Measurements from ENCODE around the gene VCY1B. TPM values are rescaled to one million over a fixed set of nuclear protein-coding genes. Genes with fewer than 3 reads are reported as not detected.
"Not testable (repeated sequence)": the region's sequence is repeated elsewhere in the genome, so short reads cannot be mapped to it uniquely, and the experiment has no call there.

Gene VCY1B
- not detected in 2 replicates for polyA plus RNA-seq (2014; cell fraction: cytosol; rRNA removed)
- not detected in 2 replicates for polyA plus RNA-seq (2014; cell fraction: nucleus; rRNA removed)

DNA sequence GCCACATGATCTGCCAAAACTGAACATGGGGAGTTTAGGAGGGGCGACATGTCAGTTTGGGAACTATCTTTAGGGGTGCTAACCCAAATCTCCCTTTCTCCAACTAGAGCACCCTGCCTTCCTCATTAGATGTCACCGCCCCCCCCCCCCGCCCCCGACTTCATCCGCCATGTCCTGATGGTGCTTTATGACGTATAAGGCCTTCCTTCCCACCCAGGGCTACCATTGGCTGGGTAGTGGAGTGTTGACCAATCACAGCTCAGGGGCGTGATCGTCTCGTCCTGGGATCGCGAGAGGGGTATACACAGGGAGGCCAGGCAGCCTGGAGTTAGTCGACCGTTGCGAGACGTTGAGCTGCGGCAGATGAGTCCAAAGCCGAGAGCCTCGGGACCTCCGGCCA lies at the start of gene VCY1B:
TSS of gene VCY1B (plus strand) at position 301 of the 400 bp plus-strand sequence. CDS start at position 364, 63 bp downstream.
- not testable (repeated sequence) for DNase-seq (ENCODE audit: low spot score)

DNA sequence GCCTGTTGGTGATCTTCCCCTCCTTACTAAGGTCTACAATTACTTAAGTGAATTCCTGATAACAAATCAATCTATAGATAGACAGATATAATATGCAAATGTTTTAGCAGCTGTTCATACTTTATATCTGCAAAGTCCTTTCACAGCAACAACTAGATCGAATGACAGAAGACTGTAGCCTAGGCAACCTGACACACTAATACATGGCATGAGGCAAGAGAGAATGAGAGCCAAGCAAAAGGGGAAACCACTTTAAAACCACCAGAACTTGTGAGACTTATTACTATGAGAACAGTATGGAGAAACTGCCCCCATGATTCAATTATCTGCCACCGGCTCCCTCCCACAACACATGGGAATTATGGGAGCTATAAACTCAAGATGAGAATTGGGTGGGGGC lies 44.1 kb upstream of the VCY1B start:
- DNase-seq (ENCODE audit: low spot score): not testable (repeated sequence)

DNA sequence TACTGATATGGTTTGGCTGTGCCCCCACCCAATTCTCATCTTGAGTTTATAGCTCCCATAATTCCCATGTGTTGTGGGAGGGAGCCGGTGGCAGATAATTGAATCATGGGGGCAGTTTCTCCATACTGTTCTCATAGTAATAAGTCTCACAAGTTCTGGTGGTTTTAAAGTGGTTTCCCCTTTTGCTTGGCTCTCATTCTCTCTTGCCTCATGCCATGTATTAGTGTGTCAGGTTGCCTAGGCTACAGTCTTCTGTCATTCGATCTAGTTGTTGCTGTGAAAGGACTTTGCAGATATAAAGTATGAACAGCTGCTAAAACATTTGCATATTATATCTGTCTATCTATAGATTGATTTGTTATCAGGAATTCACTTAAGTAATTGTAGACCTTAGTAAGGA lies 25.6 kb upstream of the VCY1B start:
- not testable (repeated sequence) for DNase-seq (ENCODE audit: low spot score)

DNA sequence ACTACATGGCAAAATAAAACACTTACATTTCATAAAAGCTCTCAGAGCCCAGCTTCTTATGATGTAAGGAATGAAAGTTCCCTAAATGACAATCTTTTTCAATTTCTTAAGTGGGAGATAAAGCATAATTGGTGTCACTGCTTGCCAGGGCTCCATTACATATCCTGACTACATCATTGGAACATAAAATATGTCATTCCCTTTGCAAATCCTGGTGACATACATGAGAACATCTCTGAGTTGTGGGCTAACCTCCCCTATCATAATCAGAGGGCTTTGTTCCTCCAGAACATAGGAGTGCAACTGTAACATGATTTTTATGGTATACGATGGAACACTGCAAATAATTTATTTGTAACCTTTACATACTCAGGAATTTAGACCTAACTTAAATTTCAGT lies 29.9 kb downstream of the VCY1B start:
- DNase-seq (ENCODE audit: low spot score): no peak
